Neural cell (in vitro differentiated cells): ENCODE results near the gene PDZD4. TPM values are rescaled to one million over a fixed set of nuclear protein-coding genes. Genes with fewer than 3 reads are reported as not detected.

ENCODE experiments used
- H2AFZ ChIP-seq: fragments of 200-600, 300-800 bp; sonication (generic), shearing (Covaris generic); 2 replicates; pipeline ENCODE4 v1.6.0; 2014; ENCODE audit warnings: low read depth, mild to moderate bottlenecking, antibody characterized with exemption, low read length, moderate library complexity
- H3F3A ChIP-seq: fragments of 200-600 bp; shearing (Covaris generic); 2 replicates; pipeline ENCODE4 v1.6.1; 2016; ENCODE audit warnings: mild to moderate bottlenecking, moderate library complexity, mixed read lengths, antibody characterized with exemption, low read length; ENCODE audit not compliant: insufficient read depth, poor library complexity, severe bottlenecking
- H3K27ac ChIP-seq: fragments of 200-600, 300-800 bp; sonication (generic), shearing (Covaris generic); 2 replicates; pipeline ENCODE4 v1.5.1; 2014; ENCODE audit warnings: mild to moderate bottlenecking, low read length, moderate library complexity
- H3K27me3 ChIP-seq: fragments of 300-800, 200-600 bp; sonication (generic), shearing (Covaris generic); 2 replicates; pipeline ENCODE4 v1.6.0; 2014; ENCODE audit warnings: mild to moderate bottlenecking, low read depth, low read length, moderate library complexity; ENCODE audit not compliant: insufficient read depth
- H3K36me3 ChIP-seq: fragments of 300-800, 200-600 bp; sonication (generic), shearing (Covaris generic); 2 replicates; pipeline ENCODE4 v1.5.1; 2014; ENCODE audit warnings: mild to moderate bottlenecking, antibody characterized with exemption, low read length, moderate library complexity; ENCODE audit not compliant: insufficient read depth
- H3K4me2 ChIP-seq: fragments of 300-800, 200-600 bp; sonication (generic), shearing (Covaris generic); 2 replicates; pipeline ENCODE4 v1.6.0; 2014; ENCODE audit warnings: mild to moderate bottlenecking, low read length
- H3K4me3 ChIP-seq: fragments of 300-800, 200-600 bp; sonication (generic), shearing (Covaris generic); 2 replicates; pipeline ENCODE4 v1.5.1; 2014; ENCODE audit warnings: mild to moderate bottlenecking, low read length, moderate library complexity
- H3K79me2 ChIP-seq: fragments of 200-600 bp; shearing (Covaris generic); replicated peaks from 2 replicates; pipeline ENCODE4 v1.6.0; 2014; ENCODE audit warnings: mild to moderate bottlenecking, low read length, moderate library complexity; ENCODE audit not compliant: insufficient read depth
- H3K9ac ChIP-seq: fragments of 300-800, 200-600 bp; sonication (generic), shearing (Covaris generic); 2 replicates; pipeline ENCODE4 v1.6.1; 2016; ENCODE audit warnings: mild to moderate bottlenecking, low read length, mixed read lengths
- H3K9me2 ChIP-seq: fragments of 200-600 bp; shearing (Covaris generic); 2 replicates; pipeline ENCODE4 v1.6.1; 2016; ENCODE audit warnings: mild to moderate bottlenecking, low read length, mixed read lengths; ENCODE audit not compliant: insufficient read depth
- H3K9me3 ChIP-seq: fragments of 200-600, 300-800 bp; sonication (generic), shearing (Covaris generic); 2 replicates; pipeline ENCODE4 v1.6.1; 2016; ENCODE audit warnings: mild to moderate bottlenecking, mixed run types, low read length, moderate library complexity, mixed read lengths
- H4K20me1 ChIP-seq: fragments of 200-600 bp; shearing (Covaris generic); 2 replicates; pipeline ENCODE4 v1.6.1; 2016; ENCODE audit warnings: mild to moderate bottlenecking, mixed run types; ENCODE audit not compliant: insufficient read depth
- EP300 ChIP-seq: fragments of 450-650 bp; conservative IDR thresholded peaks from 2 replicates; pipeline ENCODE4 v1.6.1; 2014; ENCODE audit warnings: antibody characterized with exemption, mild to moderate bottlenecking, moderate library complexity; ENCODE audit not compliant: poor library complexity, severe bottlenecking
- EZH2 ChIP-seq: fragments of 200-600, 300-800 bp; shearing (Covaris generic), sonication (generic); IDR thresholded peaks from 2 replicates; pipeline ENCODE4 v1.6.1; 2014; ENCODE audit warnings: antibody characterized with exemption, low read length, borderline replicate concordance, mild to moderate bottlenecking; ENCODE audit not compliant: insufficient read depth, poor library complexity, severe bottlenecking
- MXI1 ChIP-seq: fragments of 450-650 bp; conservative IDR thresholded peaks from 2 replicates; pipeline ENCODE4 v1.6.1; 2014; ENCODE audit warnings: antibody characterized with exemption, mild to moderate bottlenecking; ENCODE audit not compliant: poor library complexity, severe bottlenecking
- POLR2AphosphoS5 ChIP-seq: IDR thresholded peaks from 2 replicates; pipeline ENCODE4 v1.6.1; 2012
- RAD21 ChIP-seq: fragments of 450-650 bp; conservative IDR thresholded peaks from 2 replicates; pipeline ENCODE4 v1.6.1; 2014; ENCODE audit warnings: antibody characterized with exemption, mild to moderate bottlenecking, moderate library complexity
- SMC3 ChIP-seq: fragments of 450-650 bp; conservative IDR thresholded peaks from 2 replicates; pipeline ENCODE4 v1.6.1; 2014; ENCODE audit warnings: antibody characterized with exemption, mild to moderate bottlenecking, moderate library complexity; ENCODE audit not compliant: poor library complexity
- TAF1 ChIP-seq: IDR thresholded peaks from 2 replicates; pipeline ENCODE4 v1.6.1; 2012; ENCODE audit warnings: low read depth
- polyA plus RNA-seq: library from polyadenylated mRNA; depleted of rRNA; stranded (reverse); fragments of >200 nt; gene quantifications from 2 replicates; pipeline ENCODE4 v1.2.3, GENCODE V29; 2014
- TF ChIP-seq, protein P1 (sequence below): IDR thresholded peaks from 2 replicates; pipeline ENCODE4 v1.6.1; 2012; ENCODE audit warnings: borderline replicate concordance
- TF ChIP-seq, protein P2 (sequence below): fragments of 450-650 bp; IDR thresholded peaks from 2 replicates; pipeline ENCODE4 v1.5.1; 2014; ENCODE audit warnings: antibody characterized with exemption, mild to moderate bottlenecking, moderate library complexity; ENCODE audit not compliant: poor library complexity, severe bottlenecking

Gene PDZD4
- polyA plus RNA-seq, 1 donor from 2014 or later = 343 TPM

DNA sequence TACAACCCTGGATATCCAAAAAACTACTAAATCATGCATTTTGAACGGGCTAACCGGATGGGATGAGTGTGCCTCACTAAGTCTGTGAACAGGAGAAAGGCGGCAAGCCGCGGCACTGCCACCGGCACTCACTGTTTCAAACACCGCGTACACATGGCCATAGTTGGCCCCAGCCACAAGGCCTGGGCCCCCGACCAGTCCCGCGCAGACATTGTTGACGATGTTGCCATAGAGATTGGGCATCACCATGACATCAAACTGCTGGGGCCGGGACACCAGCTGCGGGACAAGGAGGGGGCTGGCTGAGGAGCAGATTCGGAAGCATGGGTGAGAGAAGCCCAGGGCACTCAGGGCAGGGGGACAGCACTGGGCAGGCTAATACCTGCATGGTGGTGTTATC, 43.7 kb downstream of the PDZD4 start:
- Histone ChIP-seq H3K27me3 (no peaks in the 10 kb centered on the region), H3F3A (no peaks in the 10 kb centered on the region), H3K79me2 (no peaks in the 10 kb centered on the region), H3K9me2 (no peaks in the 10 kb centered on the region), H2AFZ (no peak overlapping the region), H3K9ac (no peak overlapping the region), H4K20me1 (no peaks in the 10 kb centered on the region), H3K36me3 (no peaks in the 10 kb centered on the region), H3K4me2 (no peak overlapping the region), H3K27ac (no peak overlapping the region), H3K9me3 (no peaks in the 10 kb centered on the region), H3K4me3 (no peak overlapping the region)
- no peak for TF ChIP-seq MXI1
- no peak for TF ChIP-seq POLR2AphosphoS5
- TF ChIP-seq, protein P1, sequence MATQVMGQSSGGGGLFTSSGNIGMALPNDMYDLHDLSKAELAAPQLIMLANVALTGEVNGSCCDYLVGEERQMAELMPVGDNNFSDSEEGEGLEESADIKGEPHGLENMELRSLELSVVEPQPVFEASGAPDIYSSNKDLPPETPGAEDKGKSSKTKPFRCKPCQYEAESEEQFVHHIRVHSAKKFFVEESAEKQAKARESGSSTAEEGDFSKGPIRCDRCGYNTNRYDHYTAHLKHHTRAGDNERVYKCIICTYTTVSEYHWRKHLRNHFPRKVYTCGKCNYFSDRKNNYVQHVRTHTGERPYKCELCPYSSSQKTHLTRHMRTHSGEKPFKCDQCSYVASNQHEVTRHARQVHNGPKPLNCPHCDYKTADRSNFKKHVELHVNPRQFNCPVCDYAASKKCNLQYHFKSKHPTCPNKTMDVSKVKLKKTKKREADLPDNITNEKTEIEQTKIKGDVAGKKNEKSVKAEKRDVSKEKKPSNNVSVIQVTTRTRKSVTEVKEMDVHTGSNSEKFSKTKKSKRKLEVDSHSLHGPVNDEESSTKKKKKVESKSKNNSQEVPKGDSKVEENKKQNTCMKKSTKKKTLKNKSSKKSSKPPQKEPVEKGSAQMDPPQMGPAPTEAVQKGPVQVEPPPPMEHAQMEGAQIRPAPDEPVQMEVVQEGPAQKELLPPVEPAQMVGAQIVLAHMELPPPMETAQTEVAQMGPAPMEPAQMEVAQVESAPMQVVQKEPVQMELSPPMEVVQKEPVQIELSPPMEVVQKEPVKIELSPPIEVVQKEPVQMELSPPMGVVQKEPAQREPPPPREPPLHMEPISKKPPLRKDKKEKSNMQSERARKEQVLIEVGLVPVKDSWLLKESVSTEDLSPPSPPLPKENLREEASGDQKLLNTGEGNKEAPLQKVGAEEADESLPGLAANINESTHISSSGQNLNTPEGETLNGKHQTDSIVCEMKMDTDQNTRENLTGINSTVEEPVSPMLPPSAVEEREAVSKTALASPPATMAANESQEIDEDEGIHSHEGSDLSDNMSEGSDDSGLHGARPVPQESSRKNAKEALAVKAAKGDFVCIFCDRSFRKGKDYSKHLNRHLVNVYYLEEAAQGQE = no peak
- no peak for TF ChIP-seq TAF1
- no peak for TF ChIP-seq EP300
- no peak for TF ChIP-seq SMC3
- TF ChIP-seq EZH2 = no peak
- TF ChIP-seq, protein P2, sequence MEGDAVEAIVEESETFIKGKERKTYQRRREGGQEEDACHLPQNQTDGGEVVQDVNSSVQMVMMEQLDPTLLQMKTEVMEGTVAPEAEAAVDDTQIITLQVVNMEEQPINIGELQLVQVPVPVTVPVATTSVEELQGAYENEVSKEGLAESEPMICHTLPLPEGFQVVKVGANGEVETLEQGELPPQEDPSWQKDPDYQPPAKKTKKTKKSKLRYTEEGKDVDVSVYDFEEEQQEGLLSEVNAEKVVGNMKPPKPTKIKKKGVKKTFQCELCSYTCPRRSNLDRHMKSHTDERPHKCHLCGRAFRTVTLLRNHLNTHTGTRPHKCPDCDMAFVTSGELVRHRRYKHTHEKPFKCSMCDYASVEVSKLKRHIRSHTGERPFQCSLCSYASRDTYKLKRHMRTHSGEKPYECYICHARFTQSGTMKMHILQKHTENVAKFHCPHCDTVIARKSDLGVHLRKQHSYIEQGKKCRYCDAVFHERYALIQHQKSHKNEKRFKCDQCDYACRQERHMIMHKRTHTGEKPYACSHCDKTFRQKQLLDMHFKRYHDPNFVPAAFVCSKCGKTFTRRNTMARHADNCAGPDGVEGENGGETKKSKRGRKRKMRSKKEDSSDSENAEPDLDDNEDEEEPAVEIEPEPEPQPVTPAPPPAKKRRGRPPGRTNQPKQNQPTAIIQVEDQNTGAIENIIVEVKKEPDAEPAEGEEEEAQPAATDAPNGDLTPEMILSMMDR = no peak
- no peak for TF ChIP-seq RAD21

DNA sequence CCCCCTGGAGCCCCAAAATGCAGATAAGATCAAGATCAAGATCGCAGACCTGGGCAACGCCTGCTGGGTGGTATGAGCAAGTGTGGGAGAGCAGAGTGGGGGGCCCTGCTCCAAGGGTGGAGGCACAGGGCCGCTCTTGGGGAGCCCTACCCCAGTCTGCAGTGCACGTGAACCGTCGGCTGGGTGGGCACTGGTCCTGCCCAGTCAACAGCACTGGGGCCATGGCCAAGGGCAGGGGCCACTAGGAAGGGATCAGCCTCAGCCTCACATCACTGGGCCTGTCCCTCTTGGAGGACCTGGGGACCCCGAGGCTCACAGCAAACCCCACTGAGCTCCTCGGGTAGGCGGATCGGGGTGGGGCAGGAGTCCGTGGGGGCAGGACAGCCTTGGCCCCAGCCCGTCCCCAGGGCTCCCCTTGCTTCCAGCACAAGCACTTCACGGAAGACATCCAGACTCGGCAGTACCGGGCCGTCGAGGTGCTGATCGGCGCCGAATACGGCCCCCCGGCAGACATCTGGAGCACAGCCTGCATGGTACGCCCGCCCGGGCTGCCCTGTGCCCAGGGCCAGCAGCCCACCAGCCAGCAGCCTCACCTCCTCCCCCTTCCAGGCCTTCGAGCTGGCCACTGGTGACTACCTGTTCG, 45.9 kb downstream of the PDZD4 start:
- Histone ChIP-seq H3K4me2 (no peak overlapping the region), H3K4me3 (no peak overlapping the region), H3K9me2 (no peaks in the 10 kb centered on the region), H2AFZ (no peak overlapping the region), H3K79me2 (no peaks in the 10 kb centered on the region), H3K36me3 (no peaks in the 10 kb centered on the region), H3K9me3 (no peaks in the 10 kb centered on the region), H3F3A (no peaks in the 10 kb centered on the region), H3K27ac (no peak overlapping the region), H3K9ac (no peak overlapping the region), H3K27me3 (no peaks in the 10 kb centered on the region), H4K20me1 (no peaks in the 10 kb centered on the region)
- TF ChIP-seq POLR2AphosphoS5 (no peak), EP300 (no peak), EZH2 (no peak), MXI1 (no peak), TAF1 (no peak), RAD21 (no peak), SMC3 (no peak)
- TF ChIP-seq, protein P2 = no peak
- TF ChIP-seq, protein P1 = no peak
